NCI-H2107 treated with DMSO at 0.1 percent for 48 hours (cell line): ENCODE results near the gene MEI4.
"Not testable (repeated sequence)": the region's sequence is repeated elsewhere in the genome, so short reads cannot be mapped to it uniquely, and the experiment has no call there.

Source experiments
- DNase-seq: peaks from one replicate; lab custom pipeline; 2025; ENCODE audit not compliant: unreplicated experiment; lab: John Stamatoyannopoulos, UW

Gene MEI4

DNA sequence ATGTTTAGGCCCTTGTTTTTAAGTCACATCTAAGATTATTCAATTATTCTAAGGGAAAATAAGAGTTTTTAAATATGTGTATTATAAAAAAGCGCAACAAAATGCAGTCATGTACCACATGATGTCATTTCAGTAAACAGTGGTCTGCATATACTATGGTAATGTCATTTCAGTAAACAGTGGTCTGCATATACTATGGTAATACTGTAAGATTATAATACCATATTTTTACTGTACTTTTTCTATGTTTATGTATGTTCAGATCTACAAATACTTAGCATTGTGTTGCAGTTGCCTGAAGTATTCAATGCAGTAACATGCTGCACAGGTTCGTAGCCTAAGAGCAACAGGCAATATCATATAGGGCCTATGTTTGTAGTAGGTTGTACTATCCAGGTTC is 21.4 kb downstream of the MEI4 start:
- no peak for DNase-seq

DNA sequence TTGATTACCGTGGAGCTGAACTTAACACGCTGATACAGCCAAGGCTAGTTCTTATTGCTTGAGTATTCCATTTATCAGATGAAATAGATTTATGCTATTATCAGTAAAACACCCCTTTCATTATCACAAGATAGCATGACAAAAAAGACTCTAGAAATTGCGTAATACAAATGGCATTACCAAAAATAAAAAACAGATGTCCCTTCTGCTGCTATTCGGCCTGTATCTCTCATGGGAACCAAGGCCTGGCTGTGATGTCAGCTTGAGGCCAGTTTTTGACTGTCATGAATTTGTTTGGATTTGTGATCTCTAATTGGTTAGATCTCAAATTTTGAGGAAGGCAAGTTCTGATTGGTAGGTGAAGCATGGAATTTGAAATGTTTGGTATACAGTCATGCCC is 25.2 kb downstream of the MEI4 start:
- DNase-seq: no peak

DNA sequence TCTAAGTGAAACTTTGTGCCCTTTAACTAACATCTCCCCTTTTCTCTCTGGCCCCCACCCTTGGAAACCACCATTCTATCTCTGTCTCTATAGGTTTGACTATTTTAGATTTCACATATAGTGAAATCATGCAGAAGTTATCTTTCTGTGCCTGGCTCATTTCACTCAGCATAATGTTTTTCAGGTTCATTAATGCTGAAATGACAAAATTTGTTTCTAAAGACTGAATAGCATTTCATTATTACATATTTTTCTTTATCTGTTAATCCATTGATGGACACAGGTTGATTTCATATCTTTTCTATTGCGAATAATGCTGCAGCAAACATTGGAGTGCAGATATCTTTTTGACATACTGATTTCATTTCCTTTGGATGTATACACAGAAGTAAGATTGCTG is 30.7 kb downstream of the MEI4 start:
- DNase-seq: no peak

GRCh38 chr6:77686931-77687330 is 34.1 kb downstream of the MEI4 start:
- no peak for DNase-seq

- no peak for DNase-seq
Measured at GRCh38 chr6:77688649-77689048, 35.8 kb downstream of the MEI4 start.

DNA sequence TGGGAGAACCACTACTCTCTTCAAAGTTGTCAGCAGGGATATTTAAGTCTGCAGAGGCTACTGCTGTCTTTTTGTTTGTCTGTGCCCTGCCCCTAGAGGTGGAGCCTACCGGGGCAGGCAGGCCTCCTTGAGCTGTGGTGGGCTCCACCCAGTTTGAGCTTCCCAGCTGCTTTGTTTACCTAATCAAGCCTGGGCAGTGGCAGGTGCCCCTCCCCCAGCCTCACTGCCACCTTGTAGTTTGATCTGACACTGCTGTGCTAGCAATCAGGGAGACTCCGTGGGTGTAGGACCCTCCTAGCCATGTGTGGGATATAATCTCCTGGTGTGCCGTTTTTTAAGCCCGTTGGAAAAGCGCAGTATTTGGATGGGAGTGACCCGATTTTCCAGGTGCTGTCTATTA is 47.3 kb downstream of the MEI4 start:
- not testable (repeated sequence) for DNase-seq

GRCh38 chr6:77707603-77708002 is 54.8 kb downstream of the MEI4 start:
- DNase-seq: no peak

- DNase-seq: no peak
Measured at GRCh38 chr6:77715588-77715987, 62.7 kb downstream of the MEI4 start.

- DNase-seq: no peak
Measured at GRCh38 chr6:77716311-77716710, 63.5 kb downstream of the MEI4 start.

- not testable (repeated sequence) for DNase-seq
Measured at GRCh38 chr6:77736010-77736409, 83.2 kb downstream of the MEI4 start.

DNA sequence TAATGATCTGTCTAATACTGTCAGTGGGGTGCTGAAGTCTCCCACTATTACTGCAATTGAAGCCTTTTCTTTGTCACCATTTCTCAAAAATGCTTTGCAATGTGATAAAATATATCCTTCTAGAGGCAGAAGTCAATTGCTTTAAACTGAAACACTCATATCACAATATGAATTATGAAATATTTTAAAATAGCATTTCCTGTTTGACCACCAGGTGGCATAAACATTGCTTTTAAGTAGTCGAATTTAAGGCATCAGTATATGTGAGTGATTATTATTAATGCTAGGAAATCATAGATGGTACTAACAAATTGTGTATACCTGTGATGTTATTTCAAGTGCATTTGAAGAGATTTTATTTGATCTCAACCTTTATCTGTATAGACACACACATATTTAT is 87.5 kb downstream of the MEI4 start:
- no peak for DNase-seq

GRCh38 chr6:77752156-77752555 is 99.3 kb downstream of the MEI4 start:
- DNase-seq: not testable (repeated sequence)

DNA sequence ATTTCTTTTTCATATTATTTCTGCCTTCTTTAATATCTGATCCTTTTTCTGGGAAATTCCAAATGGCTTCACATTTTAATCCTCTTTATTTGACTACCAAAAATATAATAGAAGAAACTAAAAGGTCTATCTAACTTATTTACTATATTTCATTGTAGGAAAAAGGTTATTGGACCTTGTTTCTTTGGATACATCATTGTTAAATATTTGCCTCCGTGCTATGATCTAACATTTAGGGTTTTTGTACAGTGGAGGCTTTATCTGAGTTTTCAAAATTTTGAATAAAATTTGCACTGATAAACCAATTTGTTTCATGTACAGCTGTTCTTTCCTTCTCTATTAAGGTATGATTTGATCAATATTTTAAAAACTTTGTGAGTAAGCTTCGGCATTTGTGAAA is 109.5 kb downstream of the MEI4 start:
- DNase-seq: no peak

DNA sequence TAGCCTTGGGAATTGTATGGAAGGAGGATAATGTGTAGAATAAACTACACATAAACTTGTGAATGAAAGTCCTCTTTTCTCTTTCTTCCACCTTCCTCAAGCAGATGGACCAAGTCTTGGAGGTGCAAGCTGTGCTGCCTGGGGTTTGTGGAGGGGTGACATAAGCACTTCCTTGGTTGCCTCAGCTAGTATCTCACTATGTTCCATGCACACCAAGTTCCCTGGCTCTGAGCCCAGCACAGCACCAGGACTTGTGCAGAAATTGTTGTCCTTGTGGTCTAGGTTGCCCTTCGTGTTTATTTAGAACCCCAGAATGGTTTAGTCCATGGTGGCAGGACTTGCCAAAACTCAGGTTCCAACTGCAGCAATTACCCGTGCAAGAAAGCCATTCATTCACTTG is 110.3 kb downstream of the MEI4 start:
- no peak for DNase-seq

- no peak for DNase-seq
Measured at GRCh38 chr6:77764364-77764763, 111.5 kb downstream of the MEI4 start.

GRCh38 chr6:77773157-77773822 is 120.5 kb downstream of the MEI4 start:
- DNase-seq: no peak

DNA sequence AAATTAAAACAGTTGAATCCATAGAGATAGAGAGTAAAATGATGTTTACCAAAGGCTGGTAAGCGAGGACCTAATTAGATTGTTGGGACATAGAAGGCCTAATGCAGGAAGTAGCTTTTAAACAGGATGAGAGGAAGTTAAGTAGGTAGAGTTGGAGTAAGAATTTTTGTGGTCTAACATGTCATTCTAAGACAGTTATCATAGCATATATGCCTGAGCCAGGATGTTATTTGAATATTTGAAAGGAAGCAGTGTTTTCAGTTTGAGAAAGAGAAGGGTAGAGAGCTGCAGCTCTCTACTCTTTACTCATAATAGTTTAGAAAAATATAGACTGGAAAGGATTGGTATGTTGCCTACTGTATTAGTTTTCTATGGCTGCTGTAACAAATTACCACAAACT is 121.6 kb downstream of the MEI4 start:
- DNase-seq: no peak

- DNase-seq: no peak
Measured at GRCh38 chr6:77776441-77776840, 123.6 kb downstream of the MEI4 start.

- no peak for DNase-seq
Measured at GRCh38 chr6:77778527-77778926, 125.7 kb downstream of the MEI4 start.

DNA sequence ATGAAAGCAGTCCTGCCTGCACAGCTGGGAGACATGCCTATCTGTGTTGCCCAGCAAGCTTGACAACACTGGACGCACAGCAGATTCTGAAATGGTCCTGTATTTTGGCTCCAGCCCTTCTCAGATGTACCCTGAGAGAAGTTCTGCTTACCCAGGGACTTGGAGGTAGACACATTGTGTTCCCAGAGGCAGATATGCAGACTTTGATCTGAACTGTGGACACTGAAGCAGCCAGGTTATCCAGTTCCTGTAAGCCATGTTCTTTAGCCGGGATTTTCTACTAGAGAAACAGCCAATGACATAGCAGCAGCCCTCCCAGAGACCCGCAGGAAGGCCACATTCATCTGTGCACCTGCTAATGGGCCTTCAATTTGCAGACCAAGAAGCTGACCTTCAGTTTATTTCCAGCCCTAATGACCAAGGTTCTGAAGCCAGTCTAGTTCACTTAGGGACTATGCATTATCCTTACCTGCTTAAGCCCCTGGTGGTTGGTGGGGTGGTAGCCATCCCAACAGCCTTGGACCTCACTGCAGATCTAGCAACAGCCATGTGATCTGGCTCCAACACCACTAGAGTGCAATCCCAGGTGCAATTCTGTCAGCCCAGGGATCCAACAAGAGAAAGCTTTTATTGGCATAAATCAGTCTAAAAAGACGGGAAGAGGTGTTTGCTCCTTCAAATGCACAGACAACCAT is 134.2 kb downstream of the MEI4 start:
- DNase-seq: no peak

GRCh38 chr6:77796824-77797809 is 144.3 kb downstream of the MEI4 start:
- no peak for DNase-seq

DNA sequence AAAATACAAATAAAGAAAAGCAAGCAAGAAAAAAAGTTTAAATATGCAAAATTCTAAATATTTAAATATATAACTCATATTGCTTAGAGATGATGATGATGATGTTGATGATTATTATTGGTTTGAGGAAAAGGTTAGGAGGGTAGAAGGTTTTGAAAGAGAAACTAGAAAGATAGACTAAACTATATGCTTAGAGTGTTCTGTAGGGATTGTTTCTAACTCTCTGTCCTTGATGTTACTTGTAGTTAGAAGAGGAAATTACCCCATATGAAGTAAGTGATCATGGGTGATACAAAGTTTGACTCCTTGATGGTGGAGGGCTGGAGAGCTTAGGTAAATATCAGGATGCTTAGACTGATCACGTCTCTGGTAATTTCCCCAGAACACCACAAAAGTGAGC is 159.5 kb downstream of the MEI4 start:
- no peak for DNase-seq
